SU-DHL-6 (cell line): ENCODE results near the gene COL6A3.

Experiments used
- H2AFZ ChIP-seq: fragments of 200-600 bp; sonication (generic); 2 replicates; pipeline ENCODE4 v1.6.1; 2014; ENCODE audit warnings: low read depth, mild to moderate bottlenecking, moderate library complexity, mixed read lengths, antibody characterized with exemption, low read length; ENCODE audit not compliant: severe bottlenecking
- H3F3A ChIP-seq: fragments of 200-600 bp; shearing (Covaris generic); 2 replicates; pipeline ENCODE4 v1.6.0; 2016; ENCODE audit warnings: antibody characterized with exemption, mild to moderate bottlenecking; ENCODE audit not compliant: insufficient read depth
- H3K27ac ChIP-seq: fragments of 200-600 bp; sonication (generic); 2 replicates; pipeline ENCODE4 v1.5.1; 2016; ENCODE audit warnings: low read depth, mild to moderate bottlenecking, low read length, moderate library complexity, mixed read lengths
- H3K27me3 ChIP-seq: fragments of 200-600 bp; sonication (generic), shearing (Covaris generic); 2 replicates; pipeline ENCODE4 v1.6.0; 2014; ENCODE audit warnings: mild to moderate bottlenecking, low read length
- H3K36me3 ChIP-seq: fragments of 200-600 bp; sonication (generic); 2 replicates; pipeline ENCODE4 v1.6.1; 2014; ENCODE audit warnings: mild to moderate bottlenecking, low read length, mixed read lengths
- H3K4me2 ChIP-seq: fragments of 300-600, 200-600 bp; shearing (Covaris generic), sonication (generic); 2 replicates; pipeline ENCODE4 v1.6.0; 2014; ENCODE audit warnings: low read length, low read depth, mild to moderate bottlenecking; ENCODE audit not compliant: poor library complexity, severe bottlenecking
- H3K4me3 ChIP-seq: fragments of 200-600 bp; sonication (generic); 2 replicates; pipeline ENCODE4 v1.5.1; 2014; ENCODE audit warnings: antibody characterized with exemption, low read length, mild to moderate bottlenecking, mixed read lengths; ENCODE audit not compliant: insufficient read depth, poor library complexity, severe bottlenecking
- H3K79me2 ChIP-seq: fragments of 200-600 bp; sonication (generic); 2 replicates; pipeline ENCODE4 v1.6.1; 2014; ENCODE audit warnings: mild to moderate bottlenecking, low read length, moderate library complexity; ENCODE audit not compliant: insufficient read depth
- H3K9ac ChIP-seq: fragments of 200-600 bp; sonication (generic); 2 replicates; pipeline ENCODE4 v1.7.0; 2014; ENCODE audit warnings: mild to moderate bottlenecking, low read length
- H3K9me2 ChIP-seq: fragments of 200-600 bp; sonication (generic); replicated peaks from 2 replicates; pipeline ENCODE4 v1.6.1; 2014; ENCODE audit warnings: low read length; ENCODE audit not compliant: insufficient read depth
- H3K9me3 ChIP-seq: fragments of 200-600 bp; sonication (generic); 2 replicates; pipeline ENCODE4 v1.6.1; 2014; ENCODE audit warnings: low read length, mixed read lengths; ENCODE audit not compliant: insufficient read depth
- H4K20me1 ChIP-seq: fragments of 200-600 bp; sonication (generic); 2 replicates; pipeline ENCODE4 v1.6.1; 2014; ENCODE audit warnings: low read depth, mild to moderate bottlenecking, antibody characterized with exemption, low read length, moderate library complexity, mixed read lengths
- EZH2phosphoT487 ChIP-seq: fragments of 200-600 bp; sonication (generic), shearing (Covaris generic); conservative IDR thresholded peaks from 2 replicates; pipeline ENCODE4 v1.6.1; 2018; ENCODE audit warnings: mild to moderate bottlenecking, antibody characterized with exemption, low read length, moderate library complexity, mixed read lengths
- TF ChIP-seq, protein P1 (sequence below): fragments of 200-600 bp; sonication (generic); IDR thresholded peaks from one replicate; pipeline ENCODE4 v1.5.1; 2017; ENCODE audit warnings: antibody characterized with exemption, mild to moderate bottlenecking, low read length, moderate library complexity; ENCODE audit not compliant: insufficient read depth, poor library complexity, severe bottlenecking

The COL6A3 gene

DNA sequence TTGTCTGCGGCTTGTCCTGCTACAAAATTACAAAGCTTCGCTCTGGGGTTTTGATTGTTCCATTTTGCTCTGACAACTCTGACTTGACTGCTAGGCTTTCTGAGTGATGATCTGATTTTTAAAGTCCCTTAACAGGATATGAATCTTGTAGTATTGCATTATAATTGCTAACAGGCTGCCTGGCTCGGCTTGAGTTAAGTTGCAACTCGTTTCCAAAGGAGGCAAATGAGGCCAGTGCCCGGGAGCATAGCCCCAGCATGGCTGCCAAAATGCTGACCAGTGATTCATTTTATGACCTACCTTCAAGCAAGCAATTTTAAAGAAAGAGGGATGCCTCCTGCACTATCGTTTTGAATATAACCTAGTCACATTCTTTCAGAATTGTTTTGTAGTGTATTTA, 135.4 kb downstream of the COL6A3 start:
- no peak overlapping the region for H3K9ac ChIP-seq
- no peaks in the 10 kb centered on the region for H3K36me3 ChIP-seq
- no peak overlapping the region for H3K4me3 ChIP-seq
- no peaks in the 10 kb centered on the region for H3K9me3 ChIP-seq
- no peaks in the 10 kb centered on the region for H3K79me2 ChIP-seq
- H3F3A ChIP-seq, result no peaks in the 10 kb centered on the region
- H3K4me2 ChIP-seq, result no peak overlapping the region
- no peaks in the 10 kb centered on the region for H4K20me1 ChIP-seq
- no peaks in the 10 kb centered on the region for H3K27me3 ChIP-seq
- no peaks in the 10 kb centered on the region for H3K9me2 ChIP-seq
- no peak for TF ChIP-seq EZH2phosphoT487
- TF ChIP-seq, protein P1, sequence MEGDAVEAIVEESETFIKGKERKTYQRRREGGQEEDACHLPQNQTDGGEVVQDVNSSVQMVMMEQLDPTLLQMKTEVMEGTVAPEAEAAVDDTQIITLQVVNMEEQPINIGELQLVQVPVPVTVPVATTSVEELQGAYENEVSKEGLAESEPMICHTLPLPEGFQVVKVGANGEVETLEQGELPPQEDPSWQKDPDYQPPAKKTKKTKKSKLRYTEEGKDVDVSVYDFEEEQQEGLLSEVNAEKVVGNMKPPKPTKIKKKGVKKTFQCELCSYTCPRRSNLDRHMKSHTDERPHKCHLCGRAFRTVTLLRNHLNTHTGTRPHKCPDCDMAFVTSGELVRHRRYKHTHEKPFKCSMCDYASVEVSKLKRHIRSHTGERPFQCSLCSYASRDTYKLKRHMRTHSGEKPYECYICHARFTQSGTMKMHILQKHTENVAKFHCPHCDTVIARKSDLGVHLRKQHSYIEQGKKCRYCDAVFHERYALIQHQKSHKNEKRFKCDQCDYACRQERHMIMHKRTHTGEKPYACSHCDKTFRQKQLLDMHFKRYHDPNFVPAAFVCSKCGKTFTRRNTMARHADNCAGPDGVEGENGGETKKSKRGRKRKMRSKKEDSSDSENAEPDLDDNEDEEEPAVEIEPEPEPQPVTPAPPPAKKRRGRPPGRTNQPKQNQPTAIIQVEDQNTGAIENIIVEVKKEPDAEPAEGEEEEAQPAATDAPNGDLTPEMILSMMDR, result no peak
- H3K27ac ChIP-seq, result no peak overlapping the region
- no peak overlapping the region for H2AFZ ChIP-seq

DNA sequence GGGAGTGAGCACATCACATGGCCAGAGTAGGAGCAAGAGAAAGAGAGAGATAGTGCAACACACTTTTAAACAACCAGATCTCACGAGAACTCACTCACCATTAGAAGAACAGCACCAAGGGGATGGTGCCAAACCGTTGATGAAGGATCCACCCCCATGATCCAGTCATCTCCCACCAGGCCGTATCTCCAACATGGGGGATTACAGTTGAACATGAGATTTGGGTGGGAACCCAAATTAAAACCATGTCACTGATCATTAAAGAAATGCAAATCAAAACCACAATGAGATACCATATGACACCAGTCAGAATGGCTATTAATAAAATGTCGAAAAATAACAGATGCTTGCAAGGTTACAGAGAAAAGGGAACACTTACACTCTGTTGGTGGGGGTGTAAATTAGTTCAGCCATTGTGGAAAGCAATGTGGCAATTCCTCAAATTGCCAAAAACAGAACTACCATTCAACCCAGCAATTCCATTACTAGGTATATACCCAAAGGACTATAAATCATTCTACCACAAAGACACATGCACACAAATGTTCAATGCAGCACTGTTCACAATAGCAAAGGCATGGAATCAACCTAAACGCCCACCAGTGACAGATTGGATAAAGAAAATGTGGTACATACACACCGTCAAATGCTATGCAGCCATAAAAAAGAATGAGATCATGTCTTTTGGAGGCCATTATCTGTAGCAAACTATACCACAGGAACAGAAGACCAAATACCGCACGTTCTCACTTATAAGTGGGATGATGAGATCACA, 137.1 kb downstream of the COL6A3 start:
- no peak overlapping the region for H3K9ac ChIP-seq
- H3K27ac ChIP-seq, result no peak overlapping the region
- no peak overlapping the region for H3K4me3 ChIP-seq
- no peaks in the 10 kb centered on the region for H3K79me2 ChIP-seq
- TF ChIP-seq, protein P1, result no peak
- TF ChIP-seq EZH2phosphoT487, result no peak
- no peaks in the 10 kb centered on the region for H4K20me1 ChIP-seq
- H3K4me2 ChIP-seq, result no peak overlapping the region
- no peaks in the 10 kb centered on the region for H3K27me3 ChIP-seq
- no peaks in the 10 kb centered on the region for H3F3A ChIP-seq
- H3K9me2 ChIP-seq, result no peaks in the 10 kb centered on the region
- no peaks in the 10 kb centered on the region for H3K36me3 ChIP-seq
- no peak overlapping the region for H2AFZ ChIP-seq
- no peaks in the 10 kb centered on the region for H3K9me3 ChIP-seq
